ENCODE results near the gene CDK17.

Gene CDK17

DNA sequence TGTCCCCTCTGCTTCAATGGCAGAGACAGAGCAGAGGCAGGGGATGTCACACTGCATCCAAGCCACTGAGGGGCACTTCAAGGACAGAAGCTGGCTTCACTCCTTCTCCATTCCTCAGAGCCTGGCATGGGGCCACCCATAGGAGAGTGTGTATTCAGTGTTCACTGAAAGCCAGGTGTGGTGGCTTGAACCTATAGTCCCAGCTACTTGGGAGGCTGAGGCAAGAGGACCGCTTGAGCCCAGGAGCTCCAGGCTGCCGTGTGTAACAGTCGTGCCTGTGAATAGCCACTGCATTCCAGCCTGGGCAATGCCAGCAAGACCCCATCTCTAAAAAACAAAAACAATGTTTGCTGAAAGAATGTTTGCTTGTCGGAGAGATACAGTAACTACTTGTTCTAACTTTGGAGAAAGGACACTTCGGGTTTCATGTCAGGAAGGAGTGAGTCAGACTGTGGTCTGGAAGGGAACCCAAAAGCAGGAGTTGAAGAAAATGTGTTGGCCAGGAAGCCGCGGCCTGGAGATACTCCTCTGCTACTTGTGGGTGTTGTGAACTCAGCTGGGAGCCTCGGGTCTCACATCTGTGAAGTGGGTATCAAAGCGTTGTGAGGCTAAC, 162.7 kb downstream of the CDK17 start:
- DNase-seq (ENCODE audit: low read depth) = peak; percentile 96

- peak; percentile 86 for DNase-seq (ENCODE audit: low read depth)
Observed at GRCh38 chr12:96237035-96237434, 163.2 kb downstream of the CDK17 start.

DNA sequence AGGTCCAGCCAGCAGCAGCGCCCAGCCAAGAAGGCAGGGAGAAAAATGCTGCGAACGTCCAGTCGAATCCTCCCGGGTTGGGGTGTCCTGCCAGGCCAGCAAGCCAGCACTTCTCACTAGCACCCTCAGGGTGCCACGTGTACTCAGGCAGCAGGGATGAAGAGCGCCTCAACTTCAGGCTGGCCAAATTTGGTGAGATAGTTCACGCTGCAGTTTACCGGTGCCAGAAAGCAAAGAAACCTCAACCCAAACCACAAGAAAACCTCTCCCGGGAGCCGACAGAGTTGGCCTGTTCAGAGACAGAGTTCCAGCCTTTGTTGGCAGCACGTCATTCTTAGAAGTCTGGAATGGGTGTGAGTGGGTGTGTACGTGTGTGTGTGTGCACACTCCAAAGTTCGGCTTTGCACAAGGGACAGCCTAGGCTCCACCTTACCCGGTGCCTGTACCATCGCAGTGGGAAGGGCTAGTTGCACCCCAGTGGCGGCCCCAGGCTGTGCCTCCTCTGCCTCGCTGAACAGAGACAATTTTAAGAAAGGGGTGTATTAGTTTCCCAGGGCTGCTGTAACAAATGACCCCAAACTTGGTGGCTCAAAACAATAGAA, 163.9 kb downstream of the CDK17 start:
- peak; percentile 83 for DNase-seq (ENCODE audit: low read depth)

DNA sequence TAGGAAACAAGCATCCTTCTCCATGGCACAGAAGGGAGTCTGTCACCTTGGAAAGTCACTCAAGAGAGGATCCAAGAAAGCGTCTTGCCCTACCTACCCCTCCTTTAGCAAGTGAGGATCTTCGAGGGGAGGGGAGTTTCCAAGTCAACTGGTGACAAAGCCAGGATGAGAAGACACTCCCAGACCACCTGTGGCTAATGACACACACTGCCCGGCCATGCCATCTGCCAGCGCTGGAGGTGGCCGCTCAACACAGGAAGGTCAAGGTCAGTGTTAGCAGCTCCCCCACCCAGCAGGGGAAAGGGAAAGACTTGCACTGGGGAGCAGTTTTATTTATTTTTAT, 164.8 kb downstream of the CDK17 start:
- DNase-seq (ENCODE audit: low read depth) = no peak

DNA sequence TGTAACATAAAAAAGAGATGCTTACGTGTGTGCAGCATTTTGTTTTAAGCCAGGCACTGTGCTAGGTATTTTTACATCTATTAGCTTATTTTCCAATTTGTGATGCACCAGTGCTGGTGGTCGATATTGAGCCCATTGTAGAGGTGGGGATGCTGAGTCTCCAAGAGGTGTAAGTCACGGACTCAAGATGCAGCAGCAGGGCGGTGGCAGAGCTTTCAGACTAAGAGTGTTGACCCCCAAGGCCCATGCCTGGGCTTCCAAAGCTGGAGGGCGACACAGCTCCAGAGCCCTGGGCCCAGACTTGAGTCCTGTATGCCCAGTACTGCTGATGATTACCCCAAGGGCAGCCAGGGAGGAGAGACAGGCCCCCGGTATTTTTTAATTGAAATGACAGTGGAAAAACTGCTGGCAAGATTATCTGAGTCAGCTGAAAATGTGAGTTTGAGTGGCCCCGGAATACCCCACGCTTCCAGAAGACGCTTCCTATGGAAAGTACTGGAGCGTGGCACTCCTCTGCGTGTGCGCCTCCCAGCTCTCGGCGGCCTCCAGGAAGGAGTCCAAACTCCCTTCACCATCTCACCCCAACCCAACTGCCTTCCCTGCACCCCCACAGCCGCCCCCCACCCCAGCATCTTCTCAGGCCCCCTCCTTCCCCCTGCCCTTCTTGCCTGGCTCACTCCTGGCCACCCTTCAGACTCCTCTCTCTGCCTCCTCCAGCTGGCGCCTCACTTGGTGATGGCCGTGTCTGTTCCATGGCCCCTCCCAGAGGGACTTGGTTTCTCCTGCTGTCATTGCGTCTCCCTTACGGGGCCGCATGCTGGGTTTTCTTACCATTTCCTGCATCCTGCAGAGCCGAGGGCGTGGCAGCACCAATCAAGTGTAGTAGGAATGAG, 165.4 kb downstream of the CDK17 start:
- DNase-seq (ENCODE audit: low read depth) = no peak

DNA sequence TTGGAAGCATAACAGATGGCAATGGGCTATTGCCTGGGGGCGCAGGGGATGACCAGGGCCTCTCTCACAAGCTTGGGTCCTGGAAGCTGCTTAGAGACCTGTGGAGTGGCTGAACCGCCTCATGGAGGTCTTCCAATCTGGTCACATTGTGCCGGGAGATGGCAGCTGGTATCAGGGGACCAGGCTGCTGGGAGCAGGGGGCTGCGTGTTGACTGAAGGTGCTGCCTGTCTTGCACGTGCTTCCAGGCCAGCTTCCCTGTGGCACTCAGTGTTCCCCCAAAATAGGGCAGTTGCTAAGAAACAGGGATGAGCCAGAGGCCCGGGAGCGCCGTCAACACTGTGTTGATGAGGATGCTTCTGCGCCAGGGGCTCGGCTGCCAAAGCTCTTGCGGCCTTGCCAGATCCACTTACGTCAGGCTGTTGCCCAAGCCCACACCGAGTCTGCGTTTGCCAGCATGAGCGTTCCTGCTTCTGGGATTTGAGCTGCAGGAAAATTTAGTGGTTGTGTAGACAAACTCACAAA, 166.2 kb downstream of the CDK17 start:
- peak; percentile 100 for DNase-seq (ENCODE audit: low read depth)

DNA sequence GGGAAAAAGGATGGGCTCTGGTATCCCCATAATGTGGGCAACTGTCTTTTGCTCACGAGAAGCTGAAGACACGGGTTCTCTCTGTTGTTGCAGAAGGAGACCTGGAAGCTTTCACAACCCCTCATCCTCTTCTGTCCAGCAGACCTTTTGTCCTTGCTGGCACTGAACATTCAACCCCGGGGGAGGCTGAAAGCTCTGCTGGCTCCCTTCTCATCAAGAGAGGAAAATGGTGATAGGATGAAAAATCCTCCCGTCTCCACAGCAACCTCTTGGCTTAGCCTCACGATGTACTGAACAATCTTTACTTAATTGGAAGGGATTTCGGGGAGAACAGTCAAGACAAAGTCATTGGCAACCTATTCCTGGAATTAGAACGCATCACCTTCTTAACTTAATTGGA, 167.1 kb downstream of the CDK17 start:
- DNase-seq (ENCODE audit: low read depth) = peak; percentile 45

- no peak for DNase-seq (ENCODE audit: low read depth)
Observed at GRCh38 chr12:96230646-96231045, 169.6 kb downstream of the CDK17 start.

DNA sequence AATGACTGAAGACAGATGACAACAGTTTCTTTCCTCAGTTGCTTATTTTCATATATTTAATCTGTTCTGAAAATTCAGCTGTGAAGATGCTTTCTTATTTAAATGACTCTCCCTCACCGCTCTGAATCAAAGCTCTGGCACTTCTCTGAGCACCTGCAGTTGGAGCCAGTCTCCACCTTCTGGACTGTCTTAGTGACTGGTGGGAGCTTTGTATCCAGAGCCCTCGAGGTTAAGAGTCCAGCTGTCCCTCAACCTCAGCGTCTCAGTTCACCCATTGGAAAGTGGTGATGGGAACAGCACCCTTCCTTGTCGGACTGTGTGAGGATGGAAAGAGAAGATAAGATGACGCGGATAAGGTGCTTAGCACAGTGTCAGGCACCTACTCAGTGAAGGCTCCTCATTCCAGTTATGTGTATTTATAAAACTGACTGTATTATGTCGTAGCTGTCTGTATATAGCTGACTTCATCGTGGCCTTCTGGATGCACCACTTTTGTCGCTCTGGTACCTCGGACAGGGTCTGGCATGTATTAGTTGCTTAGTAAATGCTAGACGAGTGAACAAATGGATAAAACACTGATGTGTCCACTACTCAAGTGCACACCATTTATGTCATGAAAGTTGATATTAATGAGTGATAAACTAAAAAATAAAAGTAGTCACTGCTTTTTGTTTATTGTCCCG, 171.5 kb downstream of the CDK17 start:
- DNase-seq (ENCODE audit: low read depth) = no peak
